HL-60 (cell line): ENCODE measurements around the gene NAPEPLD.

Experiments used
- GABPA ChIP-seq: IDR thresholded peaks from 2 replicates; pipeline ENCODE4 v1.6.1; 2012; ENCODE audit warnings: low read depth
- POLR2AphosphoS5 ChIP-seq: IDR thresholded peaks from 2 replicates; pipeline ENCODE4 v1.6.1; 2012; ENCODE audit warnings: low read depth
- REST ChIP-seq: IDR thresholded peaks from 2 replicates; pipeline ENCODE4 v1.6.1; 2012; ENCODE audit warnings: low read depth; ENCODE audit not compliant: insufficient replicate concordance
- SPI1 ChIP-seq: IDR thresholded peaks from 2 replicates; pipeline ENCODE4 v1.6.1; 2012; ENCODE audit warnings: low read depth, mild to moderate bottlenecking, borderline replicate concordance
- TF ChIP-seq, protein P1 (sequence below): IDR thresholded peaks from one replicate; pipeline ENCODE4 v1.5.1; 2011; ENCODE audit warnings: low read length, control low read depth, inconsistent platforms; ENCODE audit not compliant: insufficient read depth

- TF ChIP-seq, protein P1, sequence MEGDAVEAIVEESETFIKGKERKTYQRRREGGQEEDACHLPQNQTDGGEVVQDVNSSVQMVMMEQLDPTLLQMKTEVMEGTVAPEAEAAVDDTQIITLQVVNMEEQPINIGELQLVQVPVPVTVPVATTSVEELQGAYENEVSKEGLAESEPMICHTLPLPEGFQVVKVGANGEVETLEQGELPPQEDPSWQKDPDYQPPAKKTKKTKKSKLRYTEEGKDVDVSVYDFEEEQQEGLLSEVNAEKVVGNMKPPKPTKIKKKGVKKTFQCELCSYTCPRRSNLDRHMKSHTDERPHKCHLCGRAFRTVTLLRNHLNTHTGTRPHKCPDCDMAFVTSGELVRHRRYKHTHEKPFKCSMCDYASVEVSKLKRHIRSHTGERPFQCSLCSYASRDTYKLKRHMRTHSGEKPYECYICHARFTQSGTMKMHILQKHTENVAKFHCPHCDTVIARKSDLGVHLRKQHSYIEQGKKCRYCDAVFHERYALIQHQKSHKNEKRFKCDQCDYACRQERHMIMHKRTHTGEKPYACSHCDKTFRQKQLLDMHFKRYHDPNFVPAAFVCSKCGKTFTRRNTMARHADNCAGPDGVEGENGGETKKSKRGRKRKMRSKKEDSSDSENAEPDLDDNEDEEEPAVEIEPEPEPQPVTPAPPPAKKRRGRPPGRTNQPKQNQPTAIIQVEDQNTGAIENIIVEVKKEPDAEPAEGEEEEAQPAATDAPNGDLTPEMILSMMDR: no peak
- TF ChIP-seq GABPA: no peak
- TF ChIP-seq POLR2AphosphoS5: peak; percentile 68
- TF ChIP-seq REST: no peak
- 0 out of 2 replicates have a peak, but pooled peaks have one; percentile 14 for TF ChIP-seq SPI1
These were observed 72.1 kb downstream of the NAPEPLD start for GRCh38 chr7:103076764-103077163.
